BJ (cell line): Measurements from ENCODE around the gene RPL41. TPM values are rescaled to one million over a fixed set of nuclear protein-coding genes. Genes with fewer than 3 reads are reported as not detected.
"Not testable (repeated sequence)": the region's sequence is repeated elsewhere in the genome, so short reads cannot be mapped to it uniquely, and the experiment has no call there.

Source experiments
- CTCF ChIA-PET: fragments of 350-600 bp; formaldehyde crosslinking; extraction: SDS; loops from one replicate; lab custom pipeline; 2021; ENCODE audit warnings: antibody characterized with exemption, inconsistent platforms; lab: Yijun Ruan, JAX
- POLR2A ChIA-PET: fragments of 300-600 bp; sonication (Branson Sonifier 250); formaldehyde crosslinking; extraction: SDS; loops from one replicate; lab custom pipeline; 2021; ENCODE audit warnings: antibody characterized with exemption; lab: Charles Lee
- DNase-seq: peaks from one replicate; pipeline ENCODE4 v3.0.0-alpha.2; 2011; ENCODE audit warnings: low read depth
- H3K27me3 ChIP-seq: 2 replicates; pipeline ENCODE4 v1.6.0; 2011; ENCODE audit warnings: low read length; ENCODE audit not compliant: control insufficient read depth, insufficient read depth
- H3K36me3 ChIP-seq: 2 replicates; pipeline ENCODE4 v1.5.1; 2011; ENCODE audit warnings: low read length; ENCODE audit not compliant: control insufficient read depth, insufficient read depth
- H3K4me3 ChIP-seq: 2 replicates; pipeline ENCODE4 v1.5.1; 2011; ENCODE audit warnings: low read depth, mild to moderate bottlenecking, control low read depth, low read length
- CTCF ChIP-seq: IDR thresholded peaks from 2 replicates; pipeline ENCODE4 v1.5.1; 2011; ENCODE audit warnings: low read depth, mild to moderate bottlenecking, control low read depth, inconsistent platforms, low read length, moderate library complexity; ENCODE audit not compliant: insufficient read depth
- polyA plus RNA-seq: library from polyadenylated mRNA; depleted of rRNA; stranded (reverse); fragments of >200 nt; gene quantifications from 2 replicates; pipeline ENCODE4 v1.2.3, GENCODE V29; 2011

RPL41 gene
- polyA plus RNA-seq, 1 experiment: 5,645 TPM

GRCh38 chr12:56115329-56115728 lies 1.1 kb upstream of the RPL41 start:
- H3K36me3 ChIP-seq: peaks cover 13% of the 10 kb centered on the region
- no peak for DNase-seq
- ChIA-PET CTCF (interaction anchor here (1.4 kb wide), 1 partner anchor 8 kb away, joined by 4 read pairs; no protein-coding TSS in a partner anchor), POLR2A (interaction anchor here (0.7 to 1.3 kb wide), 2 partner anchors 11 to 176 kb away, joined by 5 to 12 read pairs; partner anchors contain the start of gene PA2G4)
- peak overlapping the region; percentile 71 for H3K4me3 ChIP-seq
- no peak for TF ChIP-seq CTCF
- H3K27me3 ChIP-seq: no peaks in the 10 kb centered on the region

GRCh38 chr12:56117082-56117706 lies 761 bp downstream of the RPL41 start:
- POLR2A ChIA-PET: interaction anchor here (1.9 to 2.1 kb wide), 2 partner anchors 13 to 105 kb away, joined by 8 to 13 read pairs; partner anchors contain the start of genes PA2G4 and RNF41
- Histone ChIP-seq H3K36me3 (peaks cover 14% of the 10 kb centered on the region), H3K4me3 (peak overlapping the region; percentile 72)
- CTCF ChIA-PET: interaction anchor here (1.0 to 6.8 kb wide), 6 partner anchors 9 to 73 kb away, joined by 3 to 134 read pairs (median 19); partner anchors contain the start of genes ESYT1, MYL6, PA2G4 and SMARCC2
- DNase-seq, H3K27me3 ChIP-seq: not testable (repeated sequence)

- ChIA-PET POLR2A (interaction anchor here (0.6 to 2.1 kb wide), 6 partner anchors 10 to 148 kb away, joined by 3 to 13 read pairs (median 6); partner anchors contain the start of genes ESYT1, MYL6, PA2G4 and RNF41), CTCF (interaction anchor here (0.6 to 6.8 kb wide), 21 partner anchors 9 to 342 kb away, joined by 3 to 134 read pairs (median 5); partner anchors contain the start of genes ANKRD52, CNPY2, COQ10A and ERBB3)
- peak within 1 kb of the TSS; percentile 72 for H3K4me3 ChIP-seq
- H3K36me3 ChIP-seq: peaks cover 11% of the 10 kb centered on the region
- H3K27me3 ChIP-seq: no peaks in the 10 kb centered on the region
- TF ChIP-seq CTCF: peak; percentile 73
- peak; percentile 98 for DNase-seq
These were observed 1.6 kb downstream of the RPL41 start, which contains the start of gene ZC3H10 for GRCh38 chr12:56117778-56118687. Gene ZC3H10 (plus strand): TSS chr12:56118266. CDS start chr12:56120563, 2,297 bp downstream.

- no peak for TF ChIP-seq CTCF
- no peaks in the 10 kb centered on the region for H3K27me3 ChIP-seq
- H3K4me3 ChIP-seq: peak overlapping the region; percentile 72
- H3K36me3 ChIP-seq: peaks cover 10% of the 10 kb centered on the region
- ChIA-PET CTCF (interaction anchor here (0.6 to 6.8 kb wide), 31 partner anchors 8 to 345 kb away, joined by 3 to 134 read pairs (median 5); partner anchors contain the start of genes ANKRD52, CNPY2, COQ10A and CS), POLR2A (interaction anchor here (0.6 to 2.1 kb wide), 9 partner anchors 9 to 148 kb away, joined by 3 to 13 read pairs (median 6); partner anchors contain the start of genes ESYT1, MYL6, PA2G4 and RNF41)
- no peak for DNase-seq
These were observed 2.4 kb downstream of the RPL41 start for GRCh38 chr12:56118688-56119357.

- Histone ChIP-seq H3K4me3 (no peak overlapping the region), H3K36me3 (peaks cover 10% of the 10 kb centered on the region), H3K27me3 (no peaks in the 10 kb centered on the region)
- ChIA-PET CTCF (interaction anchor here (0.7 to 6.8 kb wide), 34 partner anchors 9 to 344 kb away, joined by 3 to 134 read pairs (median 5); partner anchors contain the start of genes ANKRD52, CNPY2, COQ10A and CS), POLR2A (interaction anchor here (0.6 to 1.9 kb wide), 6 partner anchors 8 to 103 kb away, joined by 3 to 8 read pairs (median 6); partner anchors contain the start of genes ESYT1, PA2G4 and RNF41)
- DNase-seq: peak; percentile 87
- TF ChIP-seq CTCF: peak; percentile 79
These were observed 2.9 kb downstream of the RPL41 start for GRCh38 chr12:56119361-56119796.
